HuH-7.5 (cell line): ENCODE measurements around the gene MACROD2.

ENCODE experiments used
- DNase-seq: peaks from one replicate; pipeline ENCODE4 v3.0.0; 2011; ENCODE audit warnings: low spot score

MACROD2 gene

GRCh38 chr20:15823718-15824117 is 1828.4 kb downstream of the MACROD2 start:
- no peak for DNase-seq

- DNase-seq: no peak
Measured at GRCh38 chr20:15827628-15828027, 1832.3 kb downstream of the MACROD2 start.

DNA sequence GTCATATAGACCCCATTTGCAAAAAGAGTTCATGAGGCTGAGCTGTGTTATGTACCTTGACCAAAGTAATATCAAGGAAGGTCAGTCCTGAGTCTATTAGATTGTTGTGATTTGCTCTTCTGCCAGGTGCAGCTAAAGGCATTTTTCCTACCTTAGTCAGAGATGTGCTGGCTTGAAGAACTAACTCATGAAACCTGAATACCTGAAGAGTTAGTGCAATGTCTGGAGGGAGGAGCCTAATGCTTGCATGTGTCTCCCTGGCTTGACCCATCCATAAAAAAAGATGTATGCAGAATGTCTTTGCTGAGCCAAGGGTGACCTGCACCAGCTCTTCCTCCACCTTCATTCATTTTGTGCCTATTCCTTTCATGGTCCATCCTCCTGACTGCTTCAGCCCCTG is 1835.9 kb downstream of the MACROD2 start:
- DNase-seq: no peak

DNA sequence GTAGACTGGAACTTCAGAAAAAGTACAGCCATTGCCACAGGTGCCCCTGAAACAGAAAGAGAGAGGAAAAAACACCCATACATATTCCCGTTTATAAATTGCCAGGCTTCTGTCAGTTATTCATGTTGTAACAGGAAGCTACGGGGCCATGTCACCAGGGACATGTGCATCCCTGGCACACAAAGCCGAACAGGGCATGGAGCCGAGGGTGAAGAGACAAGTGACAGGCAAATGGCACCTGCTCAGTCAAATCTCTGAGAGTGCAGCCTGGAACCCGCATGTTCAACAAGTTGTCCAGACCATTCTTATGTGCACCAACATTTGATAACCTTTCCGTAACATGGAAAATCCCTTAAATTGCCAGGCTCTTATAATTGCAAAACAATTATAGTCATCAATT is 1837.2 kb downstream of the MACROD2 start:
- DNase-seq: no peak

DNA sequence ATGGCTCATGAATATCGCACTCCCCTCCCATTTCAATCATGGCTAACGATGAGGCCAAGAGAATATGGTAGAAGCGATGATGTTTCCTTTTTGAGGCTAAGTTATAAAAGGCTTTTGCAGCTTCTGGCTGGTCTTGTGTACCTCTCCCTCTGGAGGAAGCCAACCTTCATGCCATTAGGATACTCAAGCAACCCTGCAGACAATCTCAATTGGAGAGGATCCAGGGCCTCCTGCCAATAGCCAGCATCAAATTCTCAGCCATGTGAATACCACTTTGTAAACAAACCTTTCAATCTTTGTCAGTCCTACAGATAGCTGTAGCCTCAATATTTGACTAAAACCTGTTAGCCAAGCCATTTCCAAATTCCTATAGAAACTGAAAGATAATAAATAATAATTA is 1839.5 kb downstream of the MACROD2 start:
- DNase-seq: no peak

DNA sequence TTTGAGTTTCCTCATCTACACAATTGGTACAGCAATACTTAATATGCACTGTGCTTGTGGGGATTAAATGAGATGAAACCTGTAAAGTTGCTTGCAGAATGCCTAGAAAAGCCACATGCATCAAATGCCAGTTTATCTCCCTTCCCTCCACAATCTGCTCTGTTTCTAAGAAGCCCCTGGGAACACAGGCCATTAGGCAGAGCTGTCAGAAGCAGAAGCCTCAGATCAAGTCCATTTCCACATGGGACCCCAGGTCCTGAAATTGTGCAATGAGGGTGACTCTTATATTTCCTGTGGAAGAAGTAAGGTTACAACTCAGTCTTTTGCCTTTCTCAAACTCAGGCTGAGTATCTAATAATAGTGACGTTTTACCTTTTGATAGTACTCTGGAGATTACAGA is 1840.5 kb downstream of the MACROD2 start:
- DNase-seq: no peak

- no peak for DNase-seq
Measured at GRCh38 chr20:15836634-15837033, 1841.3 kb downstream of the MACROD2 start.

DNA sequence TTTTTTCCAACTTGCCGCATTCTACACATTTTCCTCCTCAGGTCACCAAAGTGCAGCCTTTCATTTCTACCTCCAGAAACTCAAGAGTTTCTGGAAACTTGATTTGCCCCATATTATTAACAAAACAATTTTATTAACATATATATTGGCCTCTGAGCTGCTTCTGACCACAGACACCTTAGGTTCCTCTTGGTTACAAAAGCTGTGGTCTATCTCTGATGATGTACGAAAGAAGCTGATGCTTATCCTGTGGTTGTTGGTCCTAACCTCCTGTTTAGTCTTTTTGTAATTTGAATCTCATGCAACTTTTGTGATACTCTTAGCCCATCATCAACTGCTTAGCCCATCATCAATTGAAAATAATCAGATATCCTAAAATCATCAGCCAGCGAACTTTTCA is 1842.2 kb downstream of the MACROD2 start:
- no peak for DNase-seq

GRCh38 chr20:15838466-15838865 is 1843.2 kb downstream of the MACROD2 start:
- no peak for DNase-seq

DNA sequence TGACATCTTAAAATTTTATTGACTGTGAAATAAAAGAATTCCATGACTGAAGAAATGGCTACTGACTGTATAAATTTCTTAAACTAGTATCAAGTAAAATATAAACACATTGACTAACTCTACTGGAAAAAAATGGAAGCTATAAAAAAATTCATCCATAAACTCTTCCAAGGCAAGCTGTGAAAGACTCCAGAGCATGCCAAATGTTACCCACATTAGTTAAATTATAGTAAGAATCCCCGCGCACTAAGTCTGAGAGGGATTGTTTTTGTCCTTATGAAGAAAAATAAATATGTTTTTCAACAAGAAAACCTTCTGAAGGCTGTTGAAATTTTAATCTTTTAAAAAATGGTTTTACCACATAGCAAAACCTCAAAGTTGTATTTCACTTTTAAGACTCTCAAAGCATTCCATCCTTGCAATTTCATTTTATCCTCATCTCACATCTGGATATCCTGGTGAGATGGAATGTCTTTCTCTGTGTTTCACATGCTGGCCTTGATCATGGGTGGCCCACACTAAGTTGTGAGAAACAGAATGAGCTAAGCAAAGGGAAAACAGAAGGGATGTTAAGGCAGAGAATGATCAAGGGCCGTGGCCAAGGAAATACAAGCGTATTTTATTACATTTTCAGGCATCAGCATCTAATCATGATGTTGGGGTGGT is 1845.5 kb downstream of the MACROD2 start:
- no peak for DNase-seq

DNA sequence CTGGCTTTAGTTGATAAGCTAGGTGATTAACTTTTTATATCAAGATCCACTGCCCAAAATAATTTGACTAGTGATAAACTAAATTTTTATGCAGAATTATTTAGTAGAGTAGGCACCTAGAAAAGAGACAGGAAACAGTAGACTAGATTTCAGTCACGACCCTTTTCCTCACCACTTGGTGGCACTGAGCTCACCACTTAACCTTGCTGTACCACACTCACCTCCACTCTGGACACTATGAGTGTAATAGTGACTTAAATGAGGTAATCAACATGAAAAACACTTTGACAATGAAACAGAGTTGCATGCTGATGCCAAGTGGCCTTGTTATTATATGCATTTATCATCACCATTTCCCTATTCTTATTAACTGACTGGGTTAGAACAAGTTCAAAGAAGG is 1847.6 kb downstream of the MACROD2 start:
- no peak for DNase-seq

DNA sequence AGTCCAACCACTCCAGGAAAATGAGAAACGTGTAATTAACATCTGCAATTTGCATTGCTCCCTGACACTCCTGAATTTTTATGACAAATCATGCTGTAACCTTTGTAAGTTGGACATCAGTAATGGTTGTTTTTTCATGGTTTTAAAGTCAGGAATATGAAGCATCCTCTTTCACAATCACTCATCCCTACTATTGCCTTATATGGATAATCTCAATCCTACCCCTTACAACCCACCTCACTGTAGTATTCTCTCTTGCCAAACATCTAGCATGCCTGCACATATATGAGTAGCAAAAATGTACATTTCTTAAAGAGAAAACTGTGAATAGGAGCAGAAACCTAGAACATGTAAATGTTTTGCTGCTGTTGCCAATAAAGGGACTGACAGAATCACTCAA is 1848.5 kb downstream of the MACROD2 start:
- DNase-seq: no peak

DNA sequence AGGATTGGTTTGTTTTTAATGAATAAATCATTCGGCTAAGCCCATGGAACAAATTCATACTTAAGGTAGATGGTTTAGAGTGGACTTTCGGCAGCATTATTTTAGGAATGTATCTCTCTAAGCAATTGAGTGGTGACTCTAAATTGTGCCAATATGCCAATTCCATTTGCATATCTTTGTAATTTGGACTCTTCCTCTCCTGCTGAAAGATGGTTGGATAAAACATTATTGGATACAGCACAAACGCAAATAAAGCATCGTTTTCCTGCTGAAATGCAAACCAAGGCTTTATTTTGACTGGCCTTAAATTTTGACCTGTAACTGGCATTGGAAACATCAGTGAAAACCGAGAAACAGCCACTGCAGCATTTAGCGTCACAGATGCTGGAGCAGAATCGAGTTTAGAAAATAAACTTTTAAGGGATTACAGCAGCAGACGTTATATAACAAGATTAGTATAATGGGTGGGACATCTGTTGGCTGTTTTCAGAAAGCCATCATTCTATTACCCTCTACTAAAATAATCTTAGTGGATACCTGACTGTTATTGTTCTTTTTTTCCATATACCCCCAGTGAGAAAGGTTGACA is 1852.0 kb downstream of the MACROD2 start:
- DNase-seq: no peak

DNA sequence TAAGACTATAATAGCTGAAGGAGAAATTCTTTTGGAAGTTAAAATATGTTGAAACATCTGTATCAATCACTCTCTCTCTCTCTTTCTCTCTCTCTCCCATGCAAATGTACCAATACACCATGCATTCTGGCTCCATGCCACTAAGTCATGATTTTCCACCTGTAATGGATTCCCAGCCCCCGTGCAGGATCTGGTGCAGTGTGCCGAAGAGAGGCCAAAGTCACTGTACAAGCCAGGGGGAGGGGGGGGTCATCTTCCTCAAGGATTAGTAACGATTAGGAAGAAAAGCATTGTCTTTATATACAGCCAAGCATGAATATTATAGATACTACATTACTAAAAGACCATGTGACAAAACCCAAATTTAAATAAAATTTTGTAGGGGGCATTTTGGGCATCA is 1852.8 kb downstream of the MACROD2 start:
- no peak for DNase-seq

GRCh38 chr20:15848995-15849610 is 1853.8 kb downstream of the MACROD2 start:
- no peak for DNase-seq

- DNase-seq: no peak
Measured at GRCh38 chr20:15851576-15852215, 1856.4 kb downstream of the MACROD2 start.

DNA sequence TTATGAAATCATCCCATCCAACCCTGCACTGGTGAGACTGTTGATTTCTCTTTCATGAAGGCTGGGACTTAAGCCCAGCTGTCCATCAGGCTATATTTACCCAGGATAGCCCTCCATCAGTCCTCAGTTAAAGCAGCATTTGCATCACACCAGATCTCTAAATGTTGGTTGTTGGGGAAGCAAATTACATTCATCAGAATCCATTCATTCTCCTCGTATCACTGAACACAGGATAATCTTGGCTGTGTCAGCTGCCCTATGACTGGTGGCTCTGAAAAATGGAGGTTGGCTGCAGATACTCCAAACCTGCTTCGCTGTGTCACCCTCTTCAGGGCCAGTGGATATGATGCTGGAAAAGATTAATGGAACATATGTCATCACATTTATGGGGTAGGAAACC is 1859.6 kb downstream of the MACROD2 start:
- DNase-seq: no peak

GRCh38 chr20:15857173-15857784 is 1862.0 kb downstream of the MACROD2 start:
- no peak for DNase-seq

DNA sequence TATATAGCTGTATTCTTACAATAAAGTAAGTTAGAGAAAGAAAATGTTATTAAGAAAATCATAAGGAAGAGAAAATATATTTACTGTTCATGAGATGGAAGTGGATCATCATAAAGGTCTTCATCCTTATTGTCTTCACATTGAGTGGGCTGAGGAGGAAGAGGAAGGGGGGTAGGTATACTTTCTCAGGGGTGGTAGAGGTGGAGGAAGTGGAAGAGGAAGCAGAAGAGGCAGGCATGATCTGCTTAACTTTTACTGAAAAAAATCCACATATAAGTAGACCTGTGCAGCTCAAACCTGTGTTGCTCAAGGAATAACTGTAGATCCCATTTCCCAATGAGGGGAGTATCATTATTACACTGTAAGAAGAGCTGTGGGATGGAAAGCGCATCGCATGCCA is 1863.7 kb downstream of the MACROD2 start:
- no peak for DNase-seq

DNA sequence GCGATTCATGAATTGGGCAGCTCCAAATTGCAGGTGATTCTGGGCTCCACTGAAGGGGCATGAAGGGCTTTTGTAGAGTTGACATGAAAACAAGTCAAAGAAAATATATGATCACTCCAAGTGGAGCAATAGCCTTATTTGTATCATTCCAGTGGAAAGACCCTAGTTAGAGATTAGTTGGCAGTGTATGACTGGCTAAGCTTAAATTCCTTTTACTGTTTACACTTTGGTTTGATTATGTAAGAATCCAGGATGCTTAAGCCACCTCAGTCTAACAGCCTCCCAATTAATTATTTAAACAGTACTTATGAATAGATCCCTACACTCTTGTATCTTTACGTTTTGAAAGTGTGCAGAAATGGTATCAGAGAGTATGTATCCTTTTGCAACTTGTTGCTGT is 1865.5 kb downstream of the MACROD2 start:
- no peak for DNase-seq

- DNase-seq: no peak
Measured at GRCh38 chr20:15862178-15862577, 1866.9 kb downstream of the MACROD2 start.

DNA sequence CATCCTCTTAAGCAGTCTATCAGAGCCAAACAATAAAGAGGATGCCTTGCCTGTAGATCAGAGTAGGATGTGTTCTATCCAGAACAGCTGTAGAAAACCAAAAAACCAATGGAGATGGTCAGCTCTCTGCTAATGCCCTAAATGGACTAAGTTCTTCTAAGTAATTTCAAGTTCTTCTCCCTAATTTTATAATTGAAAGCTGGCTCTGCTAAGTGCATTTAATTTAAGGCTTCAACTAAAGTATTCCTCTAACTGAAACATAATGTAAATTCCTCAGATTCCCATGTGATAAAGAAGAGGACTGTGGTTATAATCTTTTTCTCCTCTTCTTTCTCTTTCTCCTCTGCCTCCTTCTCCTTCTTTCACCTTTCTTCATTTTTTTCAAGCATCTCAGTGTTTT is 1868.4 kb downstream of the MACROD2 start:
- no peak for DNase-seq

- DNase-seq: no peak
Measured at GRCh38 chr20:15865553-15865952, 1870.2 kb downstream of the MACROD2 start.
